SU-DHL-6 (cell line): ENCODE data around the gene ERC1.

Experiments
- H2AFZ ChIP-seq: fragments of 200-600 bp; sonication (generic); 2 replicates; pipeline ENCODE4 v1.6.1; 2014; ENCODE audit warnings: low read depth, mild to moderate bottlenecking, moderate library complexity, mixed read lengths, antibody characterized with exemption, low read length; ENCODE audit not compliant: severe bottlenecking
- H3F3A ChIP-seq: fragments of 200-600 bp; shearing (Covaris generic); 2 replicates; pipeline ENCODE4 v1.6.0; 2016; ENCODE audit warnings: antibody characterized with exemption, mild to moderate bottlenecking; ENCODE audit not compliant: insufficient read depth
- H3K27ac ChIP-seq: fragments of 200-600 bp; sonication (generic); 2 replicates; pipeline ENCODE4 v1.5.1; 2016; ENCODE audit warnings: low read depth, mild to moderate bottlenecking, low read length, moderate library complexity, mixed read lengths
- H3K27me3 ChIP-seq: fragments of 200-600 bp; sonication (generic), shearing (Covaris generic); 2 replicates; pipeline ENCODE4 v1.6.0; 2014; ENCODE audit warnings: mild to moderate bottlenecking, low read length
- H3K36me3 ChIP-seq: fragments of 200-600 bp; sonication (generic); 2 replicates; pipeline ENCODE4 v1.6.1; 2014; ENCODE audit warnings: mild to moderate bottlenecking, low read length, mixed read lengths
- H3K4me2 ChIP-seq: fragments of 300-600, 200-600 bp; shearing (Covaris generic), sonication (generic); 2 replicates; pipeline ENCODE4 v1.6.0; 2014; ENCODE audit warnings: low read length, low read depth, mild to moderate bottlenecking; ENCODE audit not compliant: poor library complexity, severe bottlenecking
- H3K4me3 ChIP-seq: fragments of 200-600 bp; sonication (generic); 2 replicates; pipeline ENCODE4 v1.5.1; 2014; ENCODE audit warnings: antibody characterized with exemption, low read length, mild to moderate bottlenecking, mixed read lengths; ENCODE audit not compliant: insufficient read depth, poor library complexity, severe bottlenecking
- H3K79me2 ChIP-seq: fragments of 200-600 bp; sonication (generic); 2 replicates; pipeline ENCODE4 v1.6.1; 2014; ENCODE audit warnings: mild to moderate bottlenecking, low read length, moderate library complexity; ENCODE audit not compliant: insufficient read depth
- H3K9ac ChIP-seq: fragments of 200-600 bp; sonication (generic); 2 replicates; pipeline ENCODE4 v1.7.0; 2014; ENCODE audit warnings: mild to moderate bottlenecking, low read length
- H3K9me2 ChIP-seq: fragments of 200-600 bp; sonication (generic); replicated peaks from 2 replicates; pipeline ENCODE4 v1.6.1; 2014; ENCODE audit warnings: low read length; ENCODE audit not compliant: insufficient read depth
- H3K9me3 ChIP-seq: fragments of 200-600 bp; sonication (generic); 2 replicates; pipeline ENCODE4 v1.6.1; 2014; ENCODE audit warnings: low read length, mixed read lengths; ENCODE audit not compliant: insufficient read depth
- H4K20me1 ChIP-seq: fragments of 200-600 bp; sonication (generic); 2 replicates; pipeline ENCODE4 v1.6.1; 2014; ENCODE audit warnings: low read depth, mild to moderate bottlenecking, antibody characterized with exemption, low read length, moderate library complexity, mixed read lengths
- CTCF ChIP-seq: fragments of 200-600 bp; sonication (generic); IDR thresholded peaks from one replicate; pipeline ENCODE4 v1.5.1; 2017; ENCODE audit warnings: antibody characterized with exemption, mild to moderate bottlenecking, low read length, moderate library complexity; ENCODE audit not compliant: insufficient read depth, poor library complexity, severe bottlenecking
- EZH2phosphoT487 ChIP-seq: fragments of 200-600 bp; sonication (generic), shearing (Covaris generic); conservative IDR thresholded peaks from 2 replicates; pipeline ENCODE4 v1.6.1; 2018; ENCODE audit warnings: mild to moderate bottlenecking, antibody characterized with exemption, low read length, moderate library complexity, mixed read lengths

ERC1 gene

GRCh38 chr12:990661-991349, at the start of gene ERC1:
TSS of gene ERC1 (plus strand) at chr12:991223. CDS start at chr12:1027904, 36,681 bp downstream.
- Histone ChIP-seq H3K4me2 (peak within 1 kb of the TSS; percentile 82), H3F3A (peaks cover 23% of the 10 kb centered on the region), H3K79me2 (0 out of 2 replicates have a peak, but pooled peaks cover 5% of the 10 kb centered on the region), H3K9me3 (no peaks in the 10 kb centered on the region), H3K27ac (peak within 1 kb of the TSS; percentile 10; the same call in 1 of the 2 replicates), H3K36me3 (no peaks in the 10 kb centered on the region), H4K20me1 (0 out of 2 replicates have a peak, but pooled peaks cover 4% of the 10 kb centered on the region), H3K9ac (peak within 1 kb of the TSS; percentile 72), H2AFZ (peak within 1 kb of the TSS; percentile 94), H3K9me2 (no peaks in the 10 kb centered on the region), H3K4me3 (peak within 1 kb of the TSS; percentile 65), H3K27me3 (no peaks in the 10 kb centered on the region)
- no peak for TF ChIP-seq CTCF
- no peak for TF ChIP-seq EZH2phosphoT487

GRCh38 chr12:943051-943450, 48.0 kb upstream of the ERC1 start:
- H3K4me2 ChIP-seq = no peak overlapping the region
- 0 out of 2 replicates have a peak, but pooled peaks cover 3% of the 10 kb centered on the region for H3K36me3 ChIP-seq
- H2AFZ ChIP-seq = no peak overlapping the region
- no peak overlapping the region for H3K4me3 ChIP-seq
- H3K79me2 ChIP-seq = peaks cover 51% of the 10 kb centered on the region
- no peak overlapping the region for H3K27ac ChIP-seq
- no peaks in the 10 kb centered on the region for H3K9me3 ChIP-seq
- H3F3A ChIP-seq = peaks cover 3% of the 10 kb centered on the region; the same call in 1 of the 2 replicates
- TF ChIP-seq EZH2phosphoT487 = no peak
- TF ChIP-seq CTCF = no peak
- H3K9ac ChIP-seq = no peak overlapping the region
- H3K27me3 ChIP-seq = no peaks in the 10 kb centered on the region
- H4K20me1 ChIP-seq = no peaks in the 10 kb centered on the region
- H3K9me2 ChIP-seq = no peaks in the 10 kb centered on the region

DNA sequence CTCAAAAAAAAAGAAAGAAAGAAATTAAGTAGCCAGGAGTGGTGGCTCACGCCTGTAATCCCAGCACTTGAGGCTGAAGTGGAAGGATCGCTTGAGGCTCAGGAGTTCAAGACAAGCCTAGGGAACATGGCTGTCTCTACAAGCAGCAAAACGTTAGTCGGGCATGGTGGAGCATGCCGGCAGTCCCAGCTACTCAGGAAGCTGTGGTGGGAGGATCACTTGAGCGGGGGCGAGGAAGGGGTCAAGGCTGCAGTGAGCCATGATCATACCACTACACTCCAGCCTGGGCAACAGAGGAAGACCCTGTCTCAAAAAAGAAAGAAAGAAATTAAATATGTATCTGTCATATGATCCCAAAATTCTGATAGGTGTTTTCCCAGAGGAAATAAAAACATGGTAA, 46.8 kb upstream of the ERC1 start:
- H3K79me2 ChIP-seq = peaks cover 53% of the 10 kb centered on the region
- H3K9me3 ChIP-seq = no peaks in the 10 kb centered on the region
- H3K9ac ChIP-seq = no peak overlapping the region
- H3K27me3 ChIP-seq = no peaks in the 10 kb centered on the region
- H3K9me2 ChIP-seq = no peaks in the 10 kb centered on the region
- H3K4me3 ChIP-seq = no peak overlapping the region
- 0 out of 2 replicates have a peak, but pooled peaks cover 3% of the 10 kb centered on the region for H3K36me3 ChIP-seq
- peaks cover 6% of the 10 kb centered on the region; the same call in 1 of the 2 replicates for H3F3A ChIP-seq
- H4K20me1 ChIP-seq = no peaks in the 10 kb centered on the region
- H3K27ac ChIP-seq = no peak overlapping the region
- TF ChIP-seq EZH2phosphoT487 = no peak
- no peak for TF ChIP-seq CTCF
- no peak overlapping the region for H2AFZ ChIP-seq
- no peak overlapping the region for H3K4me2 ChIP-seq
